ENCODE results near the gene TRPM4.

Gene TRPM4

DNA sequence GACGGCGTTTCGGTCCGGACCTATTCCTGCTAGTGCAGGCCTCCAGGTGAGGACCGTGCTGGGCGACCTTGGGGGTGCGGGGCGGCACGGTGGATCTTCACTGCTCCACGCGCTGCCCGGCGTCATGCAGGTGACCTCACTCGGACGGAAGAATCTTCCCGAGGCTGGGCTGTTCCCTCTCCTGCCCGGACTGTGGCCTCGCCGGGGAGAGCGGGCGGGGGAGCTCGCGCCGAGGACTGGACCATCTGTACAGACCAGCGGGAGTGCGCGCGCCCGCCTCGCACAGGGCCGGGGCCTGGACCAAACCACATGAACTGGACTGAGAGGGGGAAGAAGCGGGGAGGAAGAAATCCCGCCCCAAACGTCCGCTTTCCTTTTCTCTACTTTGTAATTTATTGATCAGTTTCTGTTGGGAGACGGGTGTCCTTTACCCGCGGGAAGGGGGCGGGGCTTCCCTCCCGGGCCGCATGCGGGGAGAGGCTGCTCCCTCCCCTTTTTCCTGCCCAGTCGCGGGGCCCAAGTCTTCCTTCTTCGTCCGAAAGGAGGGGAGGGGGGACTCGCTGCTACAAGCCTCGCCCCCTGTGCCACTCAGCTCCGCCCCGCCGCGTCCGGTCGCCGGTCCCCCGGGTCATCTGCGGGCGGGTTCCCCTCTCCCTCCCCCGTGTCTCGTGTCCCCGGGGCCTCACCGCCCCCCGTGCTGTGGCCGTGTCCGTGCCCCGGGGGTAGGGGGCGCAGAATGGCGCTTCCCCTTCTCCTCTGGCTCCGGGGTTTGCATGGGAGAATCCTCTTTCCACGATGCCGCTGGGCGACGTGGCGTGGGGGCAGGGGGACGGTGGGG is 7.3 kb upstream of the TRPM4 start:
- FAIRE-seq, result no peak
- DNase-seq (ENCODE audit: insufficient read length, low spot score), result peak; percentile 58
- TF ChIP-seq SPI1 (IDR thresholded peaks at IDR 0.05; ENCODE audit: low read depth, low read length), result no peak
- TF ChIP-seq POLR2AphosphoS5 (IDR thresholded peaks at IDR 0.05; ENCODE audit: low read depth, low read length), result no peak
- TF ChIP-seq POU2F2 (IDR thresholded peaks at IDR 0.05; ENCODE audit: low read depth, low read length), result no peak
- TF ChIP-seq POLR2A (IDR thresholded peaks at IDR 0.05; ENCODE audit: low read depth, low read length), result no peak
- no peak for TF ChIP-seq TAF1 (IDR thresholded peaks at IDR 0.05; ENCODE audit: low read depth, low read length)
- no peak for TF ChIP-seq PAX5 (IDR thresholded peaks at IDR 0.05; ENCODE audit: insufficient read depth, low read length, severe bottlenecking)

GRCh38 chr19:49150944-49151243 is 6.7 kb upstream of the TRPM4 start:
- no peak for TF ChIP-seq POLR2A (IDR thresholded peaks at IDR 0.05; ENCODE audit: low read depth, low read length)
- no peak for TF ChIP-seq POLR2AphosphoS5 (IDR thresholded peaks at IDR 0.05; ENCODE audit: low read depth, low read length)
- TF ChIP-seq TAF1 (IDR thresholded peaks at IDR 0.05; ENCODE audit: low read depth, low read length), result no peak
- TF ChIP-seq POU2F2 (IDR thresholded peaks at IDR 0.05; ENCODE audit: low read depth, low read length), result no peak
- TF ChIP-seq PAX5 (IDR thresholded peaks at IDR 0.05; ENCODE audit: insufficient read depth, low read length, severe bottlenecking), result no peak
- TF ChIP-seq SPI1 (IDR thresholded peaks at IDR 0.05; ENCODE audit: low read depth, low read length), result no peak
- FAIRE-seq, result no peak
- DNase-seq (ENCODE audit: insufficient read length, low spot score), result no peak

DNA sequence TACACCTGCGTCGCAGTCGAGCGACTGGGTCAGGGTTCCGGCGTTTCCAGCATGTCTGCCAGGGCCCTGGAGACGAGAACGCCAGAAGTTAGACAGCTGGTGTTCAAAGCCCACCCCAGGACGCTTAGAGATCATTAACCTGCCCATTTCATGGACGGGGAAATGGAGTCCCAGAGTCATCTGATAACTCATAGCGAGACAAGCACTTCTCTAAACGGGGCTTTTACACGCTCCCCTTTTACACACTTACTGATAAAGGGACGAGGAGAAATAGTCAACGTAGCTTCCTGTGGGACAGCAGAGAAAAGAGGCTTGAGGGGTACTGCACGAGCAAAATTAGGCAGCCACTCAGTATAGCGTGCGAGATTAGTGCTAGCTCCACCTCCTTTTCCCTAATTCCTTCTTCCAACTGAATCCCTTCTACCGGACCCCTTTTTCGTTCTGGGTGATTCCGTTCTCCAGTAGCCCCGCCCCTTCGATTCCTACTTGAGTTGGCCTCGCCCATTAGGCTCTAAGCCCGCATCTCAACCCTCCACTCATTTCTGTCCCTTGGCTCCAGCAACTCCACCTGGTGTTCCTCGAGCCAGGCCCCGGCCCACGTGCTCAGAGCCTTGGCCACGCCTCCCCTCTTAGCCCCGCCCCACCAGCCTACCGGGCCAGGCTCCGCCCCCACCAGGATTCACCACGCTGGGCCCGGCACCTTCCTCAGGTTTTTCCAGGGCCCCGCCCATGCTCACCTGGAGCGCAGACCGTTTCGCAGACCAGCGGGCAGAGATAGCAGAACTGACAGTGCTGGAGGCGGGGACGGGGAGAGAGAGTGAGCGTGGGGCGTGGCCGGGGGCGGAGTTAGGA is 6.1 kb upstream of the TRPM4 start:
- TF ChIP-seq PAX5 (IDR thresholded peaks at IDR 0.05; ENCODE audit: insufficient read depth, low read length, severe bottlenecking) (no peak), TAF1 (IDR thresholded peaks at IDR 0.05; ENCODE audit: low read depth, low read length) (no peak), SPI1 (IDR thresholded peaks at IDR 0.05; ENCODE audit: low read depth, low read length) (no peak), POU2F2 (IDR thresholded peaks at IDR 0.05; ENCODE audit: low read depth, low read length) (no peak), POLR2AphosphoS5 (IDR thresholded peaks at IDR 0.05; ENCODE audit: low read depth, low read length) (no peak), POLR2A (IDR thresholded peaks at IDR 0.05; ENCODE audit: low read depth, low read length) (no peak)
- no peak for DNase-seq (ENCODE audit: insufficient read length, low spot score)
- no peak for FAIRE-seq

DNA sequence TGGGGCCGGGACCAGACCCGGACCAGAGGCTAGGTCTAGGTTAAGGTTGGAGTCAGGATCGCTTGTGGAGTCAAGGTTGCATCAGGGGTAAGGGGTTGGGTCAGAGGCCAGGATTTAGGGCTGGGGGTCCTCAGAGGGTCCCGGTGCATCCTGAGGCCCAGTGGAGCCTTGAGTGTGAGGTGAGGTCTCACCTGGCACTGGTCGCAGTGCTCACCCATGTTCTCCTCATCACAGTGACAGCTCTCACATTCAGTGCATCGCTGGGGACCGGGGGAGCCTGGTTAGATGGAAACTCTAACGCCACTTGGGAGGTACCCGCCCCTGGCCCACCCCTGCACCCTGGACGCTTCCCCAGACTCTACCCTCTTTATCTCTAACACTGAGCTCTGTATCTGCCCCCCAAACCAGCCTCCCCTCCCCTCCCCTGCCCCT is 5.5 kb upstream of the TRPM4 start:
- TF ChIP-seq POLR2A (IDR thresholded peaks at IDR 0.05; ENCODE audit: low read depth, low read length), result no peak
- no peak for TF ChIP-seq POLR2AphosphoS5 (IDR thresholded peaks at IDR 0.05; ENCODE audit: low read depth, low read length)
- TF ChIP-seq SPI1 (IDR thresholded peaks at IDR 0.05; ENCODE audit: low read depth, low read length), result no peak
- TF ChIP-seq PAX5 (IDR thresholded peaks at IDR 0.05; ENCODE audit: insufficient read depth, low read length, severe bottlenecking), result no peak
- no peak for TF ChIP-seq POU2F2 (IDR thresholded peaks at IDR 0.05; ENCODE audit: low read depth, low read length)
- no peak for TF ChIP-seq TAF1 (IDR thresholded peaks at IDR 0.05; ENCODE audit: low read depth, low read length)
- FAIRE-seq, result no peak
- DNase-seq (ENCODE audit: insufficient read length, low spot score), result no peak

DNA sequence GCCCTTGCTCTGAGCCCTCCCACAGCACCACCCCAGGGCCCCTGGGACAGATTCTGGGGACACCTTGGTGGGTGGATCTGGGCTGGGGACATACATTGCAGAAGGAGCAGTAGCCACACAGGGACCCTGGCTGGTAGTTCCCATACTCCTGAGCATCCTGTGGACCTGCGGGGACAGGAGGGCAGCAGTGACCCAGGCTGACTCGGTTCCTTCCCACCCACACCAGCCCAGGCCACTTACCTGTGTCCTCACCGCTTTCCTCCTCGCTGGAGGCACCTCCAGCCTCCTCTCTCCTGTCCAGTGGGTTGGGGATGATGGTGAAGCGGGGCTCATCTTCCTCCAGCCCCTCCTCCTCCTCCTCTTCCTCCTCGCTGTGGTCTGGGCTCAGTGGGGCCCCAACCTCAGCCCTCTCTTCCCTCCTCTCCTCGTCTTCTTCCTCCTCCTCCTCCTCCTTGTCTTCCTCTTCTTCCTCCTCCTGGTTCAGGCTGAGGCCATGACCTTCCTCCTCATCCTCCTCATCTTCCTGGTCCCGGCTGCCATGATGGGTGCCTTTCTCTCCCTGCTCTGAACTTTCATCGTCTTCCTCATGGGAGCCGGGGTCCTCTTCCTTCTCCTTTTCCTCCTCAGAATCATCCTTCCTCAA is 4.3 kb upstream of the TRPM4 start:
- TF ChIP-seq PAX5 (IDR thresholded peaks at IDR 0.05; ENCODE audit: insufficient read depth, low read length, severe bottlenecking), result no peak
- no peak for TF ChIP-seq POLR2AphosphoS5 (IDR thresholded peaks at IDR 0.05; ENCODE audit: low read depth, low read length)
- no peak for TF ChIP-seq POU2F2 (IDR thresholded peaks at IDR 0.05; ENCODE audit: low read depth, low read length)
- TF ChIP-seq POLR2A (IDR thresholded peaks at IDR 0.05; ENCODE audit: low read depth, low read length), result no peak
- TF ChIP-seq SPI1 (IDR thresholded peaks at IDR 0.05; ENCODE audit: low read depth, low read length), result no peak
- no peak for TF ChIP-seq TAF1 (IDR thresholded peaks at IDR 0.05; ENCODE audit: low read depth, low read length)
- DNase-seq (ENCODE audit: insufficient read length, low spot score) (no peak), FAIRE-seq (no peak)

GRCh38 chr19:49154279-49154678 is 3.3 kb upstream of the TRPM4 start:
- FAIRE-seq (no peak), DNase-seq (ENCODE audit: insufficient read length, low spot score) (no peak)
- TF ChIP-seq PAX5 (IDR thresholded peaks at IDR 0.05; ENCODE audit: insufficient read depth, low read length, severe bottlenecking) (no peak), POU2F2 (IDR thresholded peaks at IDR 0.05; ENCODE audit: low read depth, low read length) (no peak), POLR2A (IDR thresholded peaks at IDR 0.05; ENCODE audit: low read depth, low read length) (no peak), TAF1 (IDR thresholded peaks at IDR 0.05; ENCODE audit: low read depth, low read length) (no peak), POLR2AphosphoS5 (IDR thresholded peaks at IDR 0.05; ENCODE audit: low read depth, low read length) (no peak), SPI1 (IDR thresholded peaks at IDR 0.05; ENCODE audit: low read depth, low read length) (no peak)

DNA sequence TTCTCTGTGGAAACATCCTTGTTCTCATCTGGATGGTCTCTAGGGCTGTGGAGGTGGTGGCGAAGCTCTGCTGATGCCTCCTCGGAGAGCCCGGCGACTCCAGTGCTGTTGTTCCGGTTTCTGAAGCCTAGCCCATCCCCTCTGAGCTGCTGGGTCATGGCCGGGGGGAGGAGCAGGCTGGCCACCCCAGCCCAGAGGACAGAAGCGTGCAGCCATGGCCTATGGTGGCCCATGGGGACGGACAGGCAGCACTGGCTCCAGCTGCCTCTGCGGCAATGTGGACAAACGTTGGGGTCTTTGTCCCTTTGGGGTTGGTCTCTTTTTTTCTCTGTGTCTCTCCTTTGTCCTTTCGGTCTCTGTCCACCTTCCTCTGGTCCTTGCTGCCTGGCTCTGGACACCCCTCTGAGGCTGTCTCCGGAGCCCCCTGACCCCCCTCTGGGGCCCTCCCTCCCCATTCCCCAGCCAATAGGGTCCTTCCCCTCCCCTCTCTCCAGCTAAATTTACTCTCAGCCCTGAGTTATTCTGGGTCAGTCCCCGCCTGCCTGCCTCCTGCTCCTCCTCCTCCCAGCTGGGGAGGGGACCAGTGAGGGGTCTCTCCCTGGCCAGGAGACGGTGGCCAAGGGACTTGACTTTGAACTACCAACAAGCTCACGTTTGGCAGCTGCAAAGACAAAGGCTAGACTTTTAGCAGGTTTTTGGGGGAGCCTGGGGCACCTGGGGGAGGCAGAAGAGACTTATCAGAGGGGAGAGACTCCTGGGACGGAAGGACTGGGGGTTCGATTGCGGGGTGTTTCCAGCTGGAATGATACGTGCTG is 2.4 kb upstream of the TRPM4 start, which contains the start of gene HRC:
HRC (minus strand) TSS at position 392 of the 815 bp plus-strand sequence; CDS start at position 233, 159 bp downstream.
- TF ChIP-seq POU2F2 (IDR thresholded peaks at IDR 0.05; ENCODE audit: low read depth, low read length) (no peak), POLR2AphosphoS5 (IDR thresholded peaks at IDR 0.05; ENCODE audit: low read depth, low read length) (no peak), PAX5 (IDR thresholded peaks at IDR 0.05; ENCODE audit: insufficient read depth, low read length, severe bottlenecking) (no peak), POLR2A (IDR thresholded peaks at IDR 0.05; ENCODE audit: low read depth, low read length) (no peak), SPI1 (IDR thresholded peaks at IDR 0.05; ENCODE audit: low read depth, low read length) (no peak), TAF1 (IDR thresholded peaks at IDR 0.05; ENCODE audit: low read depth, low read length) (no peak)
- DNase-seq (ENCODE audit: insufficient read length, low spot score) (no peak), FAIRE-seq (no peak)

- no peak for FAIRE-seq
- DNase-seq (ENCODE audit: insufficient read length, low spot score), result no peak
- TF ChIP-seq SPI1 (IDR thresholded peaks at IDR 0.05; ENCODE audit: low read depth, low read length), result no peak
- TF ChIP-seq PAX5 (IDR thresholded peaks at IDR 0.05; ENCODE audit: insufficient read depth, low read length, severe bottlenecking), result no peak
- no peak for TF ChIP-seq POLR2AphosphoS5 (IDR thresholded peaks at IDR 0.05; ENCODE audit: low read depth, low read length)
- TF ChIP-seq POU2F2 (IDR thresholded peaks at IDR 0.05; ENCODE audit: low read depth, low read length), result no peak
- TF ChIP-seq TAF1 (IDR thresholded peaks at IDR 0.05; ENCODE audit: low read depth, low read length), result no peak
- TF ChIP-seq POLR2A (IDR thresholded peaks at IDR 0.05; ENCODE audit: low read depth, low read length), result no peak
These were observed 1.7 kb upstream of the TRPM4 start for GRCh38 chr19:49155820-49156346.

Data from GM12891 (cell line).